GM18868 (cell line): ENCODE data around the gene ZDHHC1.

ENCODE experiments used
- ATAC-seq: cut with Tn5 transposase; IDR thresholded peaks from one replicate; pipeline ENCODE4 v1.9.1; 2021; ENCODE audit warnings: mild to moderate bottlenecking, moderate library complexity; ENCODE audit not compliant: unreplicated experiment

Gene ZDHHC1

GRCh38 chr16:67411339-67411738 lies 4.9 kb downstream of the ZDHHC1 start:
- ATAC-seq = no peak

- no peak for ATAC-seq
Measured at GRCh38 chr16:67409631-67410030, 6.6 kb downstream of the ZDHHC1 start.

DNA sequence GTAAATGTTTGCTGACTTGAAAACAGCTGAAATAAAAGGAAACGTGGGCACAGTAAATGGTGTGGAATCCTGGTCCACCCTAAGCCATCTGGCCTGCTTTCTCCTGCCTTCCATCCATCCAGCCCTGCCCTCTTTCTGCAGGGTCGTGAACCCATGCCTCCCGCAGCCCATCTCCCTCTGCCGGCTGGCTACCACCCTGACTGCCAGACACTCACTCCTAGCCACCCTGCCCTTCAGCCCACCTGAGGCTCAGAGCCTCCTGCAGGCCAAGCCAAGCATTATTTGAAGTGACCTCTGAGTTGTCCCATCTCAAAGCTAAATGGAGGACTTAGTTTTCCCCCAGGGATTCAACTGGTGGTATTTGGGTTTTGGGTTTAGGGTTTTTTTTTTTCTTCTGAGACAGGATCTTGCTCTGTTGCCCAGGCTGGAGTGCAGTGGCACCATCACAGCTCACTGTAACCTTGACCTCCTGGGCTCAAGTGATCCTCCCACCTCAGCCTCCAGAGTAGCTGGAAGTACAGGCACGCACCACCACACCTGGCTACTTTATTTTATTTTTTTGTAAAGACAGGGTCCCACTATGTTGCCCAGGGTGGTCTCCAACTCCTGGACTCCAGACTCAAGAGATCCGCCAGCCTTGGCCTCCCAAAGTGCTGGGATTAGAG lies 8.4 kb downstream of the ZDHHC1 start:
- no peak for ATAC-seq

DNA sequence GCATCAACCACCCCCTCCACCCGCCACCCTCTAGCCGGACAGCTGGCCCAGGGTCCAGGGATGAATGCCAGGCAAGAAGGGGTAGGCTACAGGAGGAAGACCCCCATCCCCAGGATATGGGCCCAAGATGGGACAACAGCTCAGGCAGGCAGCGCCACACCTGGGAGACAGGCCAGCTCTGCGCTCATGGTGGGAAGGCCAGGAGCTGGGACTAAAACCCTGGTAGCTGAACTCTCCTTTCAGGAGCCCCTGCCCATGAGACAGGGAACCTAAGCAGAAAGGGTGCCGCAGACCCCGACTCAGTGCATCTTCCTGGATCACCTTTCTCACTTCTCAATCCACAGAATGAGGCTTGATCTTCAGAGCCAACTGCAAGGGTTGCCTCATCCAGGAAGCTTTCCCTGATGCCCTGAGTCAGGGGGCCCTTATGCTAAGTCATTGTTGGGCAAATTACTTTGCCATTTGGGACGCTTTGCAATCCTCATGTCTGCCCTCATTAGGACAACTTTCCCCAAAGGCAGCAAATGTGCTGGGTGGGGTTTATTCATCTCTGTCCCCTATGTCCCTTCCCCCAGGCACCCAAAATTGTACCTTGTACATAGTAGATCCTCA lies 9.0 kb downstream of the ZDHHC1 start:
- ATAC-seq = no peak

DNA sequence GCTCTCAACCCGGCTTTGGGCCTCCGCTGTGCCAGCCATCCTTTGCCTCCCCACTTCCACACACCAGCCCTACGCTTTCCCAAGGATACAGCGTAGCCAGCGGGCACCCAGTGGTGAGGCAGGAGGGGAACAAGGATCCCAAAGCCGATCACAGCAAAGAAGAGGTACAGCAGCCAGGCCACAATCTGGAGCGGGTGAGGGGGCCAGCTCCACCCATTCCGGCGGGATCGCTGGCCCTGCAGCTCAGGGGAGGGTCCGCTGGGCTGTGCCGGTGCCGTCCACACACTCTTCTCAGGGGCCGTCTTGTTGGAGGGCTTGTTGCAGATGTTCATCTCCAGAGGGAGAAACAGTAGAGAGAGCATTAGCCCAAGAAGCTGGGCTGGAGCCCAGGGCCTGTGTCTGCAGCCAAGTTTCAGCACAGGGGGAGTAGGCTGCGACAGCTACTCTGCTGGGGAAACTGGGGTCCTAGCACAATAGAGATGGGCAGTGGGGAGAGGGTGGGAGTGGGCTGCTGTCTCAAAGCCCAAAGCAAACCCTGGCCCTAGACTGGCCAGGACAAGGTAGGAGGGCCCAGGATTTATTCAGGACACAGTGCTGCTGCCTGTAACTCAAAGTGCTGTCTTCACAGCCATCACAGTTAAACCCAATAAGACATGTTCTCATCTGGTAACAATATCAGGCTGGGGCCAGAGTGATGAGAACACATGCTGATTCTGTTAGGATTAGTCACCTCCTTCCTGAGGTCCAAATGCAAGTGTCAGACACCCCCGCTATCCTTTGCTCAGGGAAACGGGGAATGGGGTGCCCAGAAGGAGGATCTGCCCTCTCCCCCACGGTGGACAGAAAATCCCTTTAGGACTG lies 9.9 kb downstream of the ZDHHC1 start:
- ATAC-seq = no peak

DNA sequence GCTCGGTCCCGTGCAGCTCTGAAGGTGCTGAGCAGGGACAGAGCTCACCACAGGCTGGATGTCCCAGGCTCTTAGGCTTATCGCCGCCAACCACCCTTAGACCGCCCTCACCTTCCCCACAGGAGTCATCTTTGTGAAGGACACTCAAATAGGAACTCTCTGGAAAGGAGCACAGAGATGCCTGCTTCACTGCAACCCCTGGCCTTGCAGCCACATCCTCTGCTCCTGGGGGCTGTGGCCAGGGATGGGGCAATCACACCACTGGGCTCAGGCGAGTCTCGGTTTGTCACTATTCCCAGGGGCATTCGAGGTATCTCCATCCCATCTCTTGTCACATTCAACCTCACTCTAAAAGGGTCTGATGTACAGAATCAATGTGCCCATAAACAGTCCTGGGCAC lies 10.9 kb downstream of the ZDHHC1 start:
- no peak for ATAC-seq

DNA sequence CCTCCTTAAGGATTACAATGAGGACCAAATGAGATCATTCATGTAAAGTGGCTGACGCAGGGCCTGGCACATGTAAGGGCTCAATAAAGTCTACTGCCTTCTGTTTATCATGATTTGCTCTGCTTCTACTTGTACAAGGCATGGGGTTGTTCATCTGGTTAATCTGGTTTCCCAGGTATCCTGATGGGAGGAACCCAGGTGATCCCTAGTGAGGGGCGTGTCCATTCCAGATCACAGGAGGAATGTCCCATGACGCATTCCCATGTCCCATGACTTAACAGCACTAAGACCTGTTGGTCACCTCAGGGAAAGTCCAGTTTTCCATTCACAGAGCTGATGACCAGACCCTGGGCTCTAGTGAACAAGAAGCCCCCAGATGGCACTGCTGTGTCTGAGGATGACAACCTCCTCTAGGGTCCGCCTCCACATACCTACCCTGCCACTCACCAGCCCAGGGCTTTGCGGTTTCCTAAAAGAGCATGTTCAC lies 11.5 kb downstream of the ZDHHC1 start:
- ATAC-seq = no peak

DNA sequence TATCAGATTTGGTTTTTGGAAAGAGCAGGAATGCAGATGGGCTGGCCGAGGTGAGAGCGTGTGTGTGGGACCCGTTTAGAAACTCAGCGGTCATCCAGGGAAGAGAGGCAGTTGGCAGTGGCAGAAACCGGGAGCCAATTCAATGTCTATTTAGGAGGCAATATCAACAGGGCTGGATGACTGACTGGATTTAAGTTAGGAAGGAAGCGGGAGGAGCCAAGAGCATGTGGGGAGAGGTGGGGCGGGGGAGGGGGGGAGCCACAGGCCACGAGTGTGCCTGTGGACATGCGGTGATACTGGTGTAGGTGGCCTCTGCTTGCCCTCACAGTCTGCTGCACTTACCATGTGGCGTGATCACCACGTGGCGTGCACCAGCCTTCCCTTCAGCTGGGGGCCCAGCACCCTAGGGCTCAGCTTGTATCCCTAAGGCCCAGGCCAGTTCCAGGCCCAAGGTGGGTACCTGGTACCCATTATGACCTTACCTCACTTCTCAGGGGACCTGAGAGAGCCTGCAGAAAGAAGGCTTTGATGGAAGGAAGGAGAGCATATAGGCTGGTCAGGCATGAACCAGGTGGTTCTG lies 12.2 kb downstream of the ZDHHC1 start:
- ATAC-seq = no peak

DNA sequence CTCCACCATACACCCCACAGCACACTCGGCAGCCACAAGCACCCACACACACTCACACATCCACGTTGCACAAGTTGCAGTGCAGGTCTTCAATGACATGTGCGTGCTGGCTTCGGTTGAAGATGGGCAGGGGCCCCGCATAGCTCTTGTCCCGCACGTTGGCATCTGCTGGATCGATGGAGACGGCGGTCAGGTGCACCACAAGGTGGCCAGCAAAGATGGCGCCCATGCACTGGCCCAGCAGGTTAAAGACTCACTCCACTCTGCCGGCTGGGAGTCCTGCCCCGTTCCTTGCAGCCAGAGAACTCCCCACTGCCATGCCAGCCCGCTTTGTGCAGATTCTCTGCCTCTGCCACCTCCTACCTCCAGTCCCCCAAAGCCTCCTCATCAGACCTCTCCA lies 15.4 kb downstream of the ZDHHC1 start:
- no peak for ATAC-seq

DNA sequence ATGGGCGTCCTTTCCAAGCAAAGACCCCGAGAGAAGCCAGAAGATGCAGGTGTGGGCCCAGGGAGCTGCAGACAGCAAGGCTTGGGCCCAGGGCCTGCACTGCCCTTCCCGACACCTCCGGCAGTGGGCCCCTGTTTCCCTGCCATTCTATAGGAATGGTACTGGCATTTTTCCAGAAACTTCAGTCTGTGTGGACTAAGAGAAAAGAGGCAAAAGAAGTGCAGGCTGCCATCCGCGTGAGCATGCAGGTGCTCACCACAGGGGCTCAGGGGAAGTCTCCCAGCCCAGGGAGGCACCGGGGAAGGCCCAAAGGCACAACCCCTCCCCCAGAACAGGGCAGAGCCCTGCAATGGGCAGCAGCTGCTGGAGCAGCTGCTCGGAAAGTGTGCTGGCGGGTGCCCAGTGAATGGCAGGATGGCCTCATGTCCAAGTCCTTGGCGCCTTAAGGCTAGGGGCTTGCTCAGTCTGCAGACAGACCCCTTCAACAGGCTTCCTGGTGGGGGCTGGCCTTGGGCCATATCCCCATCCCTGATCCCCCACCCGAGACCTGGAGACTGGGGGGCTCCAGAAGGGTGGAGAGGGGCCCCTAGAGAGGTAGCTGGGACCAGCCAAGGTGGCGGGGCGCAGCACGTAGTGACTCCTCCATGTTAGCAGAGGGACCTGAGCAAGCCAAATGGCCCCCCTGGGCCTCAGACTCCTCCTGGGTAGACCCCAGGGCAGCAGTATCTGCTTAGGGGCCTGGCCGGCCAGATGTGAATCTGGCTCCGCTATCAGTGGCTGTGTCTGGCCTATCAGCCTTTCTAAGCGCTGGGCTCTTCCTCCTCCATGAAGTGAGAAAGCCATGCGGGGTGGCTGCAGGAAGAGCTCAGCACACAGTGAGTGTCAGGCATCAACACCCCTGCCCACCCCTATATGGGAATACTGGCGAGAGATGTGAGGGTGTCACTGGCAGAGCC lies 16.2 kb downstream of the ZDHHC1 start:
- ATAC-seq = no peak

- ATAC-seq = peak; percentile 50
Measured at GRCh38 chr16:67399218-67399733, 17.0 kb downstream of the ZDHHC1 start.

DNA sequence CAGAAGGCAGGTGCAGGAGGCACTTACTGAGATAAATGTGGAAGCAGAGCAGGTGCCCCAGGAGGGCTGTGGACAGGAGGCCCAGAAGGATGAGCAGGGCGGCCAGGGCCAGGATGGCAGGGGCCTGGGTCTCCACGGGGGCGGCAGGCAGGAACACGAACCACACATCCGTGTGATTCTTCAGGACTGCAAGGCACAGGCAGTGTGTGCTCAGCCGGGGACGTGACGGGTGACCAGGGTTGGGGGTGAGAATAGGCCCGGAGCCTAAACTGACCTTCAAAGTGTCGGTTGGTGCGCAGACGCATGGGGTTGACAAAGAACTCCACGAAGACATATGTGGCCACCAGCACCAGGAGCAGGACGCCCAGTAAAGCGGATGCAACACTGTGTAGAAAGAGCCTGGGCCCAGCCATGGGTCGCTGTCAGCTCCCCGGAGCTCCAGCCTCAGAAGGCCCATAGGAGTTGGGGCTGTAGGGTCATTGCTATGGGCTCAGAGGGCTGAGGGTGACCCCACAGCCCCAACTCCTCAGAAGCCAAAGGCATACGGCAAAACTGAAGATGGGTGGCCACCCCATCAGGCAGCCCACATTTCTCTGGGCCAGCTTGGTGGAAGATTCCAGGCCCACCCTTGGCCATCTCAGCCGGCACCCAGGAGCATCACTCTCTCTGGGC lies 17.6 kb downstream of the ZDHHC1 start:
- ATAC-seq = no peak

GRCh38 chr16:67397812-67398545 lies 18.3 kb downstream of the ZDHHC1 start:
- no peak for ATAC-seq

- no peak for ATAC-seq
Measured at GRCh38 chr16:67397036-67397801, 19.1 kb downstream of the ZDHHC1 start.

DNA sequence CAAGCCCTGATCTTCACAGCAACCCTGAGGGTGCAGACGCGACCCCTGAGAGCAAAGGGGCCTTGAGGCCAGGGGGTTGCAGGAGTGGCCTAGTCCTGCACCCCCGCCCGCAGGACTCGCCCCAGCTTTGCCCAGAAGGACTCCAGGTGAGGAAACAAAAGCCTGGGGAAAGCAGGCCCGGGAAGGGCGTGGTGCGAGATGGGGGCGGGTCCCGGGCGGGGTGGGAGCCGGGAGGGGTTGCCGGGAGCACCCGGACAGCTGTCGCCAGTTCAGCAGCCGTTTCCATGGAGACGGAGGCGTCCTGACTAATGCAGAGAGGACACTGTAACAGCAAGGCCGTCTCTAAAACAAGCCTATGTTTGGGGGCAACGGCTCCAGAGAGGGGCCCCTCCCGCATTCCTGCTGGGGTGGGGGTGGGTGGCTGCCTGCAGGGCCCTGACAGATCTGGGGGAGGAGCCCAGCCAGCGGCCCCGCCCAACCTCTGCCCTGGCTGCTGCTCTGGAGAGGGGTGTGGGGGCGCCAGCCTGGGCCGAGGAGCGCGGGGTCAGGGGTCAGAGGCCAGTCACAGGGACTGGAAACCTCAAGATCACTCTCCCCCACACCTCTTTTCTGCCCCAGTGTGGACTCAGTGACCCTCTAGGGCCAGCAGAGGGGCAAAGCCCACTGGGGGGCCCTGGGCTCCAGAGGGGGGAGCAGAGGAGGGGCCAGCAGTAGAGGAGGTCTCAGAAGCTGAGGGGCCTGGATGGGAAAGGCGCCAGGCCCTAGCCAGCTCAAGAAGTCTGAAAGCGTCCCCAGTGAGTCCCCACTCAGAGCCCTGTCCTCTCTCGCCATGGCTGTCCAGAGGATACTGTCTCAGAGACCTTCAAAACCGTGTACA lies 19.9 kb downstream of the ZDHHC1 start:
- ATAC-seq = no peak

GRCh38 chr16:67395458-67396158 lies 20.7 kb downstream of the ZDHHC1 start:
- no peak for ATAC-seq

DNA sequence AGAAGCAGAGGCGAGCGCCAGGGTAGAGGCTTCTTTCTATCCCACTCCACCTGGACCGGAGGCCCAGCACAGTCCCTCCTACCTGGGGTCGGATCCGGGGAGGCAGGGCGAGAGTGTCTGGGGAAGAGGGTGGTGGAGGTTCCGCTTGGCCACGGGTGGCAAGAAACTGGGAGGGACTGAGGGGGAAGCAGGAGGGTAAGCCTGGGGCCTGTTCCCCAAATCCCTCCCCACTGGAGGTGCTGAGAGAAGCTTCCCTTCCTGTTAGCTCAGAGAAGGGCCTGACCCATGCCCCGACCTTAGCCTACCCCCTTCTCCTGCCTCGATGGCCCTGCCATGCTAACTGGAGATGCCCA lies 21.2 kb downstream of the ZDHHC1 start:
- ATAC-seq = no peak
